ENCODE results near the gene HS2ST1. TPM values are rescaled to one million over a fixed set of nuclear protein-coding genes. Genes with fewer than 3 reads are reported as not detected.
"Not testable (repeated sequence)": the region's sequence is repeated elsewhere in the genome, so short reads cannot be mapped to it uniquely, and the experiment has no call there.

HS2ST1 gene
- total RNA-seq, 1 experiment from 2014 or later = 57.2 TPM

- no peak overlapping the region for H3K4me3 Mint-ChIP-seq (ENCODE audit: unreplicated experiment)
- peak in 1 of 2 experiments; percentile 36 for DNase-seq
- Histone ChIP-seq H3K4me3 (ENCODE audit: low read depth, low read length) (no peak overlapping the region), H3K27me3 (replicated peaks; ENCODE audit: control insufficient read depth, insufficient read depth, low read length) (no peaks in the 10 kb centered on the region), H3K36me3 (ENCODE audit: control insufficient read depth, insufficient read depth, low read length) (no peaks in the 10 kb centered on the region), H3K9me3 (no peaks in the 10 kb centered on the region), H3K4me1 (no peaks in the 10 kb centered on the region)
- H3K36me3 Mint-ChIP-seq (ENCODE audit: insufficient read depth, unreplicated experiment) = no peaks in the 10 kb centered on the region
- ChIA-PET POLR2A (interaction anchor here (0.5 kb wide), 1 partner anchor 33 kb away, joined by 4 read pairs; no protein-coding TSS in a partner anchor), CTCF (interaction anchor here (0.7 to 1.0 kb wide), 2 partner anchors 244 to 321 kb away, joined by 3 to 4 read pairs; partner anchors contain the start of gene SH3GLB1)
- peak; percentile 22 to 48 for TF ChIP-seq CTCF (IDR thresholded peaks at IDR 0.05; ENCODE audit: insufficient read depth in 1 of 2, low read depth in 1 of 2, low read length in 1 of 2, severe bottlenecking in 1 of 2, unreplicated experiment in 1 of 2)
- H3K9me3 Mint-ChIP-seq (ENCODE audit: unreplicated experiment) = no peaks in the 10 kb centered on the region
- no peaks in the 10 kb centered on the region for H3K27me3 Mint-ChIP-seq (ENCODE audit: insufficient read depth, unreplicated experiment)
- no peak overlapping the region for H3K27ac Mint-ChIP-seq (ENCODE audit: unreplicated experiment)
- intact Hi-C loops (cut with micrococcal nuclease; ENCODE audit: unreplicated experiment) = loop anchor here (1.0 kb wide), 3 partner anchors 111 to 244 kb away; partner anchors contain the start of genes HS2ST1 and SELENOF
- BruUV-seq (replicated peaks) = no TSS peak
- peaks cover 14% of the 10 kb centered on the region for H3K4me1 Mint-ChIP-seq (ENCODE audit: low read depth, unreplicated experiment)
These were observed 110.6 kb downstream of the HS2ST1 start for GRCh38 chr1:87024936-87025540.

- POLR2A ChIA-PET; H3K36me3 ChIP-seq (ENCODE audit: control insufficient read depth, insufficient read depth, low read length); H3K27me3 ChIP-seq (replicated peaks; ENCODE audit: control insufficient read depth, insufficient read depth, low read length); BruUV-seq (replicated peaks); H3K36me3 Mint-ChIP-seq (ENCODE audit: insufficient read depth, unreplicated experiment); H3K9me3 ChIP-seq; H3K4me1 ChIP-seq; CTCF ChIA-PET; DNase-seq; H3K9me3 Mint-ChIP-seq (ENCODE audit: unreplicated experiment); H3K4me3 Mint-ChIP-seq (ENCODE audit: unreplicated experiment); H3K27me3 Mint-ChIP-seq (ENCODE audit: insufficient read depth, unreplicated experiment); H3K27ac Mint-ChIP-seq (ENCODE audit: unreplicated experiment); H3K4me3 ChIP-seq (ENCODE audit: low read depth, low read length); intact Hi-C loops (cut with micrococcal nuclease; ENCODE audit: unreplicated experiment): not testable (repeated sequence)
- peaks cover 14% of the 10 kb centered on the region for H3K4me1 Mint-ChIP-seq (ENCODE audit: low read depth, unreplicated experiment)
These were observed 113.1 kb downstream of the HS2ST1 start for GRCh38 chr1:87027561-87027960.

- Mint-ChIP-seq H3K9me3 (ENCODE audit: unreplicated experiment) (no peaks in the 10 kb centered on the region), H3K27ac (ENCODE audit: unreplicated experiment) (no peak overlapping the region), H3K4me3 (ENCODE audit: unreplicated experiment) (no peak overlapping the region), H3K27me3 (ENCODE audit: insufficient read depth, unreplicated experiment) (no peaks in the 10 kb centered on the region), H3K36me3 (ENCODE audit: insufficient read depth, unreplicated experiment) (no peaks in the 10 kb centered on the region), H3K4me1 (ENCODE audit: low read depth, unreplicated experiment) (peaks cover 12% of the 10 kb centered on the region)
- ChIA-PET CTCF (no interaction called here), POLR2A (no interaction called here)
- no peak for TF ChIP-seq CTCF (IDR thresholded peaks at IDR 0.05; ENCODE audit: insufficient read depth in 1 of 2, low read depth in 1 of 2, low read length in 1 of 2, severe bottlenecking in 1 of 2, unreplicated experiment in 1 of 2)
- H3K27me3 ChIP-seq (replicated peaks; ENCODE audit: control insufficient read depth, insufficient read depth, low read length) = no peaks in the 10 kb centered on the region
- no peaks in the 10 kb centered on the region for H3K36me3 ChIP-seq (ENCODE audit: control insufficient read depth, insufficient read depth, low read length)
- no peaks in the 10 kb centered on the region for H3K9me3 ChIP-seq
- intact Hi-C loops (cut with micrococcal nuclease; ENCODE audit: unreplicated experiment) = no loop called here
- BruUV-seq (replicated peaks) = no TSS peak
- H3K4me3 ChIP-seq (ENCODE audit: low read depth, low read length) = no peak overlapping the region
- H3K4me1 ChIP-seq = no peaks in the 10 kb centered on the region
- no peak for DNase-seq
These were observed 114.1 kb downstream of the HS2ST1 start for GRCh38 chr1:87028576-87028975.

Measured in Caco-2 (cell line).